Measurements from ENCODE around the gene RPE. TPM values are rescaled to one million over a fixed set of nuclear protein-coding genes. Genes with fewer than 3 reads are reported as not detected.

The RPE gene
- total and polyA plus RNA-seq, 2 donors (not counting 1 experiment from before 2014, with no cell fraction given): 16.3 to 47.8 TPM

DNA sequence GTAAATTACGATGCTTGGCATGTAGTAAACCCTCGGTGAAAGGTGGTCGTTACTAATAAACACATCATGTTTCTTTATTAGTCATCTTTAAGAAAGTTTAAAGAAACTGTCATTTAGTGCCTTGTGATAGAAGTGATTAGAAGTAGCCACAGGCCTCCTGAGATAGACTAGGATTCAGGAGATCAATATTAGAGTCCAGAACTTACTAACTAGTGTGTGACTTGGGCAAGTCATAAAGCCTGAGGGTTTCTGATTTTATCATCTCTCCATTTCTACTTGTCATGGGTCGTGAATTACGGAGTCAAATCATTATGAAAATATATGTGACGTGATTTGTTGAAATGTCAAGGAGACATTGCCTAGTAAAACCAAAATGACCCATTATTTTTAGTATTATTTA, 6.7 kb downstream of the RPE start:
- TF ChIP-seq, protein P1, sequence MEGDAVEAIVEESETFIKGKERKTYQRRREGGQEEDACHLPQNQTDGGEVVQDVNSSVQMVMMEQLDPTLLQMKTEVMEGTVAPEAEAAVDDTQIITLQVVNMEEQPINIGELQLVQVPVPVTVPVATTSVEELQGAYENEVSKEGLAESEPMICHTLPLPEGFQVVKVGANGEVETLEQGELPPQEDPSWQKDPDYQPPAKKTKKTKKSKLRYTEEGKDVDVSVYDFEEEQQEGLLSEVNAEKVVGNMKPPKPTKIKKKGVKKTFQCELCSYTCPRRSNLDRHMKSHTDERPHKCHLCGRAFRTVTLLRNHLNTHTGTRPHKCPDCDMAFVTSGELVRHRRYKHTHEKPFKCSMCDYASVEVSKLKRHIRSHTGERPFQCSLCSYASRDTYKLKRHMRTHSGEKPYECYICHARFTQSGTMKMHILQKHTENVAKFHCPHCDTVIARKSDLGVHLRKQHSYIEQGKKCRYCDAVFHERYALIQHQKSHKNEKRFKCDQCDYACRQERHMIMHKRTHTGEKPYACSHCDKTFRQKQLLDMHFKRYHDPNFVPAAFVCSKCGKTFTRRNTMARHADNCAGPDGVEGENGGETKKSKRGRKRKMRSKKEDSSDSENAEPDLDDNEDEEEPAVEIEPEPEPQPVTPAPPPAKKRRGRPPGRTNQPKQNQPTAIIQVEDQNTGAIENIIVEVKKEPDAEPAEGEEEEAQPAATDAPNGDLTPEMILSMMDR (IDR thresholded peaks at IDR 0.05): no peak
- no peak for TF ChIP-seq EZH2 (IDR thresholded peaks at IDR 0.05; ENCODE audit: borderline replicate concordance, insufficient read depth, low read depth, low read length, poor library complexity, severe bottlenecking)
- intact Hi-C loops (cut with micrococcal nuclease): no loop called here
- H3K9me3 ChIP-seq (ENCODE audit: control extremely low read depth in 1 of 3, control insufficient read depth in 2 of 3, insufficient read depth in 1 of 3, low read length in 2 of 3): no peaks in the 10 kb centered on the region
- H4K20me1 ChIP-seq (ENCODE audit: control insufficient read depth, insufficient read depth, low read length, poor library complexity, severe bottlenecking): peaks cover 47% of the 10 kb centered on the region
- no peak overlapping the region for H2AFZ ChIP-seq (ENCODE audit: insufficient read depth, low read depth, low read length, poor library complexity, severe bottlenecking)
- Mint-ChIP-seq H3K4me3 (no peak overlapping the region), H3K27me3 (no peaks in the 10 kb centered on the region), H3K4me1 (peaks cover 34% of the 10 kb centered on the region), H3K27ac (no peak overlapping the region), H3K9me3 (ENCODE audit: insufficient read depth) (no peaks in the 10 kb centered on the region)
- H3K9ac ChIP-seq (ENCODE audit: low read length): no peak overlapping the region
- DNase-seq (no peak), ATAC-seq (ENCODE audit: low read depth) (no peak)
- H3K4me2 ChIP-seq (replicated peaks; ENCODE audit: low read depth, low read length, poor library complexity, severe bottlenecking): no peak overlapping the region
- peaks cover 9 to 15% of the 10 kb centered on the region in 2 donors for H3K4me1 ChIP-seq (ENCODE audit: control insufficient read depth in 2 of 2, insufficient read depth in 2 of 2, low read length in 2 of 2)
- no peak overlapping the region for H3K27ac ChIP-seq (ENCODE audit: low read length in 2 of 2)
- ChIA-PET POLR2A (no interaction called here), CTCF (no interaction called here)
- peaks cover 94% of the 10 kb centered on the region for H3K79me2 ChIP-seq (ENCODE audit: control insufficient read depth, insufficient read depth, low read length)
- no CpG with 5 or more reads among the region's 6 CpGs for WGBS (ENCODE audit: insufficient coverage)
- no peak overlapping the region for H3K4me3 ChIP-seq (ENCODE audit: control extremely low read depth in 1 of 5, extremely low read depth in 1 of 5, insufficient read depth in 1 of 5, low read depth in 2 of 5, low read length in 4 of 5)
- H3K27me3 ChIP-seq (replicated peaks in 1 of 4; ENCODE audit: control extremely low read depth in 1 of 4, control insufficient read depth in 3 of 4, insufficient read depth in 4 of 4, low read length in 3 of 4): no peaks in the 10 kb centered on the region
- peaks cover 12 to 44% of the 10 kb centered on the region in 2 experiments for H3K36me3 ChIP-seq (replicated peaks in 1 of 2; ENCODE audit: control extremely low read depth in 1 of 2, control insufficient read depth in 1 of 2, extremely low read depth in 1 of 2, insufficient read depth in 2 of 2, low read length in 1 of 2)

DNA sequence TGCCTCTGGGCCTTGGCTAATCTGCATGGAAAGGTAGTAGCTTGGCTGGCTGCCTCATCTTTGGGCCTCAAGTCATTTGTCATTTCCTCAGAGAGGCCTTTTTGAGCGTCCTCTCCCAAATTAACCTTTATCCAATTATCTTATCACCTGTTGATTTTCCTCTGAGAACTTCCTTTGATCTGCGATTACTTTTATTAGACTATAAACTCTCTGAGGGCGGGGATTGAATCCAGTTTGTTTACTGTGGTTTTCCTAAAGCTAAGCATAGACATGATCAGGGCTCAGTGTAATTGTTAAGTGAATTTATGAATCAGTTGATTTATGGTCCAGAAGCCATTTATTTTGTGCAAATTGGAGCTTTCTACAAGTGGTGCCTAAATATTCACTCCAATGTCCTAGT, 7.5 kb downstream of the RPE start:
- Histone ChIP-seq H3K4me1 (ENCODE audit: control insufficient read depth in 2 of 2, insufficient read depth in 2 of 2, low read length in 2 of 2) (peaks cover 3 to 8% of the 10 kb centered on the region in 2 donors), H4K20me1 (ENCODE audit: control insufficient read depth, insufficient read depth, low read length, poor library complexity, severe bottlenecking) (peaks cover 44% of the 10 kb centered on the region), H3K4me2 (replicated peaks; ENCODE audit: low read depth, low read length, poor library complexity, severe bottlenecking) (no peak overlapping the region), H3K27me3 (replicated peaks in 1 of 4; ENCODE audit: control extremely low read depth in 1 of 4, control insufficient read depth in 3 of 4, insufficient read depth in 4 of 4, low read length in 3 of 4) (no peaks in the 10 kb centered on the region), H3K4me3 (ENCODE audit: control extremely low read depth in 1 of 5, extremely low read depth in 1 of 5, insufficient read depth in 1 of 5, low read depth in 2 of 5, low read length in 4 of 5) (no peak overlapping the region), H3K27ac (ENCODE audit: low read length in 2 of 2) (no peak overlapping the region), H3K9me3 (ENCODE audit: control extremely low read depth in 1 of 3, control insufficient read depth in 2 of 3, insufficient read depth in 1 of 3, low read length in 2 of 3) (no peaks in the 10 kb centered on the region), H2AFZ (ENCODE audit: insufficient read depth, low read depth, low read length, poor library complexity, severe bottlenecking) (no peak overlapping the region), H3K79me2 (ENCODE audit: control insufficient read depth, insufficient read depth, low read length) (peaks cover 88% of the 10 kb centered on the region), H3K9ac (ENCODE audit: low read length) (no peak overlapping the region), H3K36me3 (replicated peaks in 1 of 2; ENCODE audit: control extremely low read depth in 1 of 2, control insufficient read depth in 1 of 2, extremely low read depth in 1 of 2, insufficient read depth in 2 of 2, low read length in 1 of 2) (peaks cover 15 to 47% of the 10 kb centered on the region in 2 experiments)
- ATAC-seq (ENCODE audit: low read depth): no peak
- TF ChIP-seq EZH2 (IDR thresholded peaks at IDR 0.05; ENCODE audit: borderline replicate concordance, insufficient read depth, low read depth, low read length, poor library complexity, severe bottlenecking): no peak
- TF ChIP-seq, protein P1 (IDR thresholded peaks at IDR 0.05): no peak
- Mint-ChIP-seq H3K9me3 (ENCODE audit: insufficient read depth) (no peaks in the 10 kb centered on the region), H3K4me3 (no peak overlapping the region), H3K27ac (no peak overlapping the region), H3K27me3 (no peaks in the 10 kb centered on the region), H3K4me1 (peaks cover 28% of the 10 kb centered on the region)
- POLR2A ChIA-PET: no interaction called here
- CTCF ChIA-PET: no interaction called here
- no CpG with 5 or more reads among the region's 3 CpGs for WGBS (ENCODE audit: insufficient coverage)
- intact Hi-C loops (cut with micrococcal nuclease): no loop called here
- DNase-seq: no peak

Measured in B cell (primary cell).